H1 (cell line): ENCODE results near the gene MZF1. TPM values are rescaled to one million over a fixed set of nuclear protein-coding genes. Genes with fewer than 3 reads are reported as not detected.
A peak's percentile ranks its signal among the peaks of the same experiment; 100 is the strongest.

ENCODE experiments used
- CTCF ChIA-PET: fragments of 300-600 bp; sonication (Branson Sonifier 250); formaldehyde crosslinking; loops from one replicate; lab custom pipeline; 2021; ENCODE audit not compliant: partially characterized antibody; lab: Charles Lee
- POLR2A ChIA-PET: fragments of 300-600 bp; sonication (Branson Sonifier 250); formaldehyde crosslinking; loops from one replicate; lab custom pipeline; 2021; ENCODE audit warnings: inconsistent platforms; ENCODE audit not compliant: partially characterized antibody; lab: Charles Lee
- DNase-seq, 2 experiments: peaks; one replicate each; pipeline versions ENCODE4 v3.0.0 to v3.0.0-alpha.2; 2010 to 2022; ENCODE audit warnings: low spot score in 2 of 2, low read depth in 1 of 2, mixed read lengths in 1 of 2
- FAIRE-seq: peaks from 2 replicates; lab custom pipeline; 2011; peaks lifted over from hg19 to GRCh38; lab: Jason Lieb, UNC
- H2AFZ ChIP-seq: 2 replicates; pipeline ENCODE4 v1.8.1; 2012; ENCODE audit warnings: low read length, inconsistent platforms
- H2AK5ac ChIP-seq: 2 replicates; pipeline ENCODE4 v1.6.1; 2013; ENCODE audit warnings: low read depth, low read length
- H2BK120ac ChIP-seq: replicated peaks from 2 replicates; pipeline ENCODE3; 2013; ENCODE audit warnings: low read depth, low read length, inconsistent platforms
- H2BK12ac ChIP-seq: 2 replicates; pipeline ENCODE4 v1.6.1; 2013; ENCODE audit warnings: low read depth, low read length
- H2BK15ac ChIP-seq: 2 replicates; pipeline ENCODE4 v1.6.1; 2013; ENCODE audit warnings: low read length
- H2BK20ac ChIP-seq: 2 replicates; pipeline ENCODE4 v1.6.1; 2013; ENCODE audit warnings: low read length
- H2BK5ac ChIP-seq: 2 replicates; pipeline ENCODE4 v1.6.1; 2013; ENCODE audit warnings: low read depth, low read length
- H3K14ac ChIP-seq: 2 replicates; pipeline ENCODE4 v1.6.1; 2013; ENCODE audit warnings: inconsistent platforms; ENCODE audit not compliant: insufficient read length
- H3K18ac ChIP-seq: 2 replicates; pipeline ENCODE4 v1.6.1; 2013; ENCODE audit warnings: low read length; ENCODE audit errors: extremely low read depth
- H3K23ac ChIP-seq: 2 replicates; pipeline ENCODE4 v1.6.1; 2013; ENCODE audit warnings: inconsistent platforms; ENCODE audit not compliant: insufficient read length
- H3K23me2 ChIP-seq: 2 replicates; pipeline ENCODE4 v1.6.1; 2013; ENCODE audit warnings: low read depth, low read length
- H3K27ac ChIP-seq: 2 replicates; pipeline ENCODE4 v1.6.1; 2011; ENCODE audit warnings: low read depth, low read length, inconsistent platforms
- H3K27me3 ChIP-seq, 4 experiments: replicated peaks in 1 of 4; 1 replicate in 1 of 4; 2 replicates in 3 of 4; pipeline versions ENCODE4 v1.6.1 to v1.8.1; 2011 to 2013; ENCODE audit warnings: low read length in 3 of 4, mild to moderate bottlenecking in 3 of 4, inconsistent platforms in 2 of 4, mixed read lengths in 2 of 4, moderate library complexity in 1 of 4; ENCODE audit not compliant: control insufficient read depth in 3 of 4, insufficient read depth in 3 of 4; ENCODE audit errors: extremely low read depth in 1 of 4
- H3K36me3 ChIP-seq, 4 experiments: 2 replicates each; pipeline versions ENCODE4 v1.6.1 to v1.8.1; 2011 to 2013; ENCODE audit warnings: mild to moderate bottlenecking in 4 of 4, low read length in 3 of 4, moderate library complexity in 2 of 4, control low read depth in 1 of 4, inconsistent platforms in 1 of 4; ENCODE audit not compliant: insufficient read depth in 4 of 4, control insufficient read depth in 2 of 4
- H3K4ac ChIP-seq: replicated peaks from 2 replicates; pipeline ENCODE3; 2013; ENCODE audit warnings: low read length, low read depth, mixed read lengths, inconsistent platforms; ENCODE audit not compliant: insufficient read length
- H3K4me1 ChIP-seq, 4 experiments: replicated peaks in 1 of 4; 1 replicate in 1 of 4; 2 replicates in 3 of 4; pipeline versions ENCODE4 v1.6.1 to v1.8.1; 2011 to 2013; ENCODE audit warnings: low read length in 3 of 4, inconsistent platforms in 2 of 4, mixed read lengths in 1 of 4; ENCODE audit not compliant: insufficient read depth in 4 of 4, control insufficient read depth in 3 of 4
- H3K4me2 ChIP-seq, 2 experiments: 2 replicates each; pipeline versions ENCODE4 v1.6.1 to v1.8.1; 2011 to 2013; ENCODE audit warnings: low read depth in 2 of 2, low read length in 2 of 2, control low read depth in 1 of 2, inconsistent platforms in 1 of 2, mild to moderate bottlenecking in 1 of 2; ENCODE audit not compliant: insufficient read depth in 1 of 2
- H3K4me3 ChIP-seq, 4 experiments: fragments of 200-600, 300-600 bp in 1 of 4; sonication (generic), shearing (Covaris generic), sonication (Bioruptor Twin) in 1 of 4; 2 replicates each; pipeline versions ENCODE4 v1.5.1 to v1.8.1; 2011 to 2016; ENCODE audit warnings: low read length in 4 of 4, low read depth in 3 of 4, control low read depth in 2 of 4, inconsistent platforms in 2 of 4, mild to moderate bottlenecking in 2 of 4, mixed read lengths in 1 of 4, moderate library complexity in 1 of 4; ENCODE audit not compliant: insufficient read depth in 2 of 4; ENCODE audit errors: extremely low read depth in 1 of 4
- H3K56ac ChIP-seq: replicated peaks from 2 replicates; pipeline ENCODE3; 2013; ENCODE audit warnings: low read depth, mild to moderate bottlenecking, mixed read lengths, low read length, inconsistent platforms; ENCODE audit not compliant: insufficient read length
- H3K79me1 ChIP-seq: 2 replicates; pipeline ENCODE4 v1.6.1; 2013; ENCODE audit warnings: low read depth, low read length, control low read depth
- H3K79me2 ChIP-seq, 2 experiments: 2 replicates each; pipeline versions ENCODE4 v1.6.1 to v1.8.1; 2012 to 2013; ENCODE audit warnings: low read length in 2 of 2, mild to moderate bottlenecking in 2 of 2, inconsistent platforms in 1 of 2; ENCODE audit not compliant: insufficient read depth in 2 of 2, control insufficient read depth in 1 of 2
- H3K9ac ChIP-seq, 4 experiments: replicated peaks in 1 of 4; 1 replicate in 1 of 4; 2 replicates in 3 of 4; pipeline versions ENCODE4 v1.6.1 to v1.8.1; 2011 to 2013; ENCODE audit warnings: low read depth in 3 of 4, low read length in 3 of 4, control low read depth in 2 of 4, mild to moderate bottlenecking in 2 of 4, moderate library complexity in 2 of 4, inconsistent platforms in 1 of 4; ENCODE audit errors: extremely low read depth in 1 of 4
- H3K9me3 ChIP-seq, 2 experiments: 2 replicates each; pipeline versions ENCODE4 v1.6.1 to v1.8.1; 2012 to 2013; ENCODE audit warnings: mild to moderate bottlenecking in 2 of 2, moderate library complexity in 2 of 2, control low read depth in 1 of 2, inconsistent platforms in 1 of 2, low read depth in 1 of 2, low read length in 1 of 2, mixed read lengths in 1 of 2; ENCODE audit not compliant: insufficient read depth in 2 of 2
- H4K20me1 ChIP-seq, 2 experiments: replicated peaks in 1 of 2; 2 replicates each; pipeline versions ENCODE3 to v1.8.1; 2011 to 2013; ENCODE audit warnings: inconsistent platforms in 2 of 2, low read length in 2 of 2, mild to moderate bottlenecking in 1 of 2; ENCODE audit not compliant: insufficient read depth in 2 of 2, control insufficient read depth in 1 of 2
- H4K5ac ChIP-seq: 2 replicates; pipeline ENCODE4 v1.6.1; 2013; ENCODE audit warnings: low read length, low read depth, mixed read lengths, inconsistent platforms; ENCODE audit not compliant: insufficient read length
- H4K8ac ChIP-seq: 2 replicates; pipeline ENCODE4 v1.8.0; 2013; ENCODE audit warnings: mild to moderate bottlenecking, moderate library complexity, low read length, inconsistent platforms; ENCODE audit not compliant: insufficient read depth; ENCODE audit errors: extremely low read depth
- H4K91ac ChIP-seq: replicated peaks from 2 replicates; pipeline ENCODE3; 2013; ENCODE audit warnings: low read length, mixed read lengths, inconsistent platforms; ENCODE audit not compliant: insufficient read length
- CHD2 ChIP-seq: IDR thresholded peaks from 2 replicates; pipeline ENCODE4 v1.6.1; 2012; ENCODE audit warnings: low read length, improper control_type of control experiment
- EGR1 ChIP-seq: IDR thresholded peaks from 2 replicates; pipeline ENCODE4 v1.6.1; 2011; ENCODE audit warnings: low read depth, low read length, borderline replicate concordance
- KDM4A ChIP-seq: IDR thresholded peaks from one replicate; pipeline ENCODE4 v1.7.1; 2012; ENCODE audit warnings: low read depth, mild to moderate bottlenecking, moderate library complexity, low read length, inconsistent platforms; ENCODE audit not compliant: severe bottlenecking
- TAF7 ChIP-seq: optimal IDR thresholded peaks from 2 replicates; pipeline ENCODE3; 2011; ENCODE audit warnings: low read depth, mild to moderate bottlenecking, inconsistent platforms, low read length, moderate library complexity, borderline replicate concordance
- TBP ChIP-seq: IDR thresholded peaks from 2 replicates; pipeline ENCODE4 v1.6.1; 2011; ENCODE audit warnings: low read depth, low read length, improper control_type of control experiment
- whole genome bisulfite sequencing, 2 experiments: shearing (Covaris generic) in 1 of 2; methylation state at CpG; one replicate each; pipeline versions ENCODE4 v1.1.6 to v1.1.7; 2013 to 2015; ENCODE audit warnings: low lambda C conversion rate in 2 of 2, mixed read lengths in 2 of 2, inconsistent platforms in 1 of 2, low coverage in 1 of 2, missing lambda C conversion rate in 1 of 2; ENCODE audit not compliant: insufficient replicate concordance in 2 of 2, insufficient coverage in 1 of 2, insufficient read length in 1 of 2; ENCODE audit errors: extremely low coverage in 1 of 2, missing lambda C conversion rate in 1 of 2; 5-methylcytosine and 5-hydroxymethylcytosine counted together
- polyA plus RNA-seq, 7 experiments: library from polyadenylated mRNA; depleted of rRNA in 3 of 7; stranded (reverse) in 5 of 7; unstranded in 2 of 7; fragments of >200 nt in 5 of 7; fragments of 200-250 nt in 2 of 7; gene quantifications; 1 replicate in 5 of 7; 2 replicates in 1 of 7; 4 replicates in 1 of 7; pipeline versions ENCODE4 v1.2.1 to v1.2.3, GENCODE V29; 2011 to 2013; ENCODE audit warnings: missing spikeins in 2 of 7, mixed read lengths in 2 of 7
- total RNA-seq: library from RNA; stranded (reverse); fragmentation: NEBNext Ultra II Directional; extraction: Animal tissue kit (Norgen Biotek cat#: 25700); gene quantifications from 2 replicates; pipeline ENCODE4 v1.2.1, GENCODE V29; 2021

Gene MZF1
- total and polyA plus RNA-seq, 2 of the 8 experiments (the other 6 are each of a cell fraction or from before 2014, with no cell fraction given) = 15.2 to 25.0 TPM

DNA sequence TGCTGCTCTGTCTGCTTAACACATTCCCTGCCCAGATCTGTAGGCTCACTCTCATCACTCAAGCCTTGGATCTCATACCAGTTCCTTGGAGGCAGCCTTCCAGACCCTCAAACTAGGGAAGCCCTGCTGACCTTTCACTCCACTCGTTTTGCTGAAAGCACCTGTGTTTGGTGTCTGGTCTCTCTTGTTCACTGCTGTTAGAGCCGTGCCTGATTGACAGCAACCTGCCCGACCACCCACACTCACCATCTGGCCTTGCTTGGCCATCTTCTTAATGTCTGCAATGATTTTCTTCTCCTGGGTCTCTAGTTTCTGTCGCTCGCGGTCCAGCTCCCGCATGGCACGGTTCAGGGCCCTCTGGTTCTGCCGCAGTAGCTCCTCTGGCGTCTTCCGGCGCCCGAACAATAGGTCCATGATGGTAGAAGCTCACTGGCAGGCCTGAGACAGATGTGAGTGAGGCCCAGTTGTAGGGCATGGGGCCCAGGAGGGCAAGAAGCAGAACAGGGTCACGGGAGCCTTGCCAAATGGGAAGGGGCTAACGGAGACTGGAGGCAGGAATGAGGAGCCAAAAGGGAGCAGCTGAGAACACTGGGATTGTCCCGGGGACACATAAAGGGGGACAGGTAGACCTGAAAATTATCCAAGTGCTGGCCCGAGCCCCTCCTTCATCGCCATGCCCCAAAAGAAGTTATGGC, 19.2 kb downstream of the MZF1 start:
- Histone ChIP-seq H3K79me1 (peaks cover 8% of the 10 kb centered on the region), H2AK5ac (no peak overlapping the region), H4K5ac (no peak overlapping the region), H3K9me3 (no peaks in the 10 kb centered on the region), H4K20me1 (peaks cover 7 to 24% of the 10 kb centered on the region in 2 experiments), H3K4me1 (peaks cover 0 to 21% (median 12%) of the 10 kb centered on the region in 4 experiments; a peak in 6 of 7 replicates), H3K18ac (0 out of 2 replicates have a peak overlapping the region, but pooled peaks have one; percentile 92), H2BK120ac (no peak overlapping the region), H2BK15ac (peak overlapping the region; percentile 46; the same call in 1 of the 2 replicates), H2BK12ac (no peak overlapping the region), H3K79me2 (peaks cover 7 to 27% of the 10 kb centered on the region in 2 experiments), H4K8ac (no peak overlapping the region), H4K91ac (no peak overlapping the region), H3K9ac (peak overlapping the region in 3 of 4 experiments; percentile 72 to 91 (median 88); a peak in 6 of 7 replicates), H2AFZ (no peak overlapping the region), H3K4me3 (peak overlapping the region; percentile 62 to 79 (median 68)), H3K36me3 (peaks cover 28 to 49% (median 40%) of the 10 kb centered on the region in 4 experiments), H2BK20ac (no peak overlapping the region), H3K23ac (no peak overlapping the region), H3K56ac (no peak overlapping the region), H3K4ac (no peak overlapping the region), H3K27me3 (no peaks in the 10 kb centered on the region), H3K27ac (peak overlapping the region; percentile 65), H3K14ac (no peak overlapping the region), H3K23me2 (peaks cover 16% of the 10 kb centered on the region), H2BK5ac (peak overlapping the region; percentile 95; the same call in 1 of the 2 replicates), H3K4me2 (peak overlapping the region; percentile 76 to 88)
- WGBS, 2 experiments = 73% methylated on average over 18 of the region's 18 CpGs; no CpG with 5 or more reads in 1 of the 2 experiments
- DNase-seq = peak in 1 of 2 experiments; percentile 59
- FAIRE-seq = no peak
- CTCF ChIA-PET = interaction anchor here (0.7 to 4.6 kb wide), 6 partner anchors 8 to 40 kb away, joined by 3 to 33 read pairs (median 6); partner anchors contain the start of genes TRIM28 and ZBTB45
- no peak for TF ChIP-seq EGR1
- TF ChIP-seq TBP = no peak
- no peak for TF ChIP-seq TAF7
- TF ChIP-seq KDM4A = no peak
- TF ChIP-seq CHD2 = no peak
- POLR2A ChIA-PET = interaction anchor here (0.5 to 13.8 kb wide), 17 partner anchors 9 to 599 kb away, joined by 3 to 650 read pairs (median 6); partner anchors contain the start of genes MZF1, RNF225, RPS5 and SLC27A5
